BJ (cell line): ENCODE data around the gene LRPAP1. TPM values are rescaled to one million over a fixed set of nuclear protein-coding genes. Genes with fewer than 3 reads are reported as not detected.
A peak's percentile ranks its signal among the peaks of the same experiment; 100 is the strongest.
"Not testable (repeated sequence)": the region's sequence is repeated elsewhere in the genome, so short reads cannot be mapped to it uniquely, and the experiment has no call there.

Experiments
- CTCF ChIA-PET: fragments of 350-600 bp; formaldehyde crosslinking; extraction: SDS; loops from one replicate; lab custom pipeline; 2021; ENCODE audit warnings: antibody characterized with exemption, inconsistent platforms; lab: Yijun Ruan, JAX
- POLR2A ChIA-PET: fragments of 300-600 bp; sonication (Branson Sonifier 250); formaldehyde crosslinking; extraction: SDS; loops from one replicate; lab custom pipeline; 2021; ENCODE audit warnings: antibody characterized with exemption; lab: Charles Lee
- DNase-seq: peaks from one replicate; pipeline ENCODE4 v3.0.0-alpha.2; 2011; ENCODE audit warnings: low read depth
- H3K27me3 ChIP-seq: 2 replicates; pipeline ENCODE4 v1.6.0; 2011; ENCODE audit warnings: low read length; ENCODE audit not compliant: control insufficient read depth, insufficient read depth
- H3K36me3 ChIP-seq: 2 replicates; pipeline ENCODE4 v1.5.1; 2011; ENCODE audit warnings: low read length; ENCODE audit not compliant: control insufficient read depth, insufficient read depth
- H3K4me3 ChIP-seq: 2 replicates; pipeline ENCODE4 v1.5.1; 2011; ENCODE audit warnings: low read depth, mild to moderate bottlenecking, control low read depth, low read length
- CTCF ChIP-seq: IDR thresholded peaks from 2 replicates; pipeline ENCODE4 v1.5.1; 2011; ENCODE audit warnings: low read depth, mild to moderate bottlenecking, control low read depth, inconsistent platforms, low read length, moderate library complexity; ENCODE audit not compliant: insufficient read depth
- polyA minus RNA-seq: library from RNA; depleted of rRNA, polyadenylated mRNA; stranded (reverse); fragments of >200 nt; gene quantifications from 2 replicates; pipeline ENCODE4 v1.2.3, GENCODE V29; 2011; rRNA and poly(A)+ RNA removed
- polyA plus RNA-seq: library from polyadenylated mRNA; depleted of rRNA; stranded (reverse); fragments of >200 nt; gene quantifications from 2 replicates; pipeline ENCODE4 v1.2.3, GENCODE V29; 2011; rRNA removed

The LRPAP1 gene
- polyA plus RNA-seq = 197 and 275 TPM in 2 replicates
- polyA minus RNA-seq = 19.4 and 21.9 TPM in 2 replicates

- peaks cover 11% of the 10 kb centered on the region for H3K36me3 ChIP-seq
- CTCF ChIA-PET = no interaction called here
- POLR2A ChIA-PET = interaction anchor here (0.5 kb wide), 1 partner anchor 308 kb away, joined by 4 read pairs; no protein-coding TSS in a partner anchor
- H3K27me3 ChIP-seq = no peaks in the 10 kb centered on the region
- DNase-seq = peak; percentile 33
- peak within 1 kb of the TSS; percentile 74 for H3K4me3 ChIP-seq
- no peak for TF ChIP-seq CTCF
Measured at GRCh38 chr4:3531879-3532750, at the start of gene LRPAP1. Gene LRPAP1 (minus strand): TSS chr4:3532422. CDS start chr4:3532412, 10 bp downstream.

- H3K36me3 ChIP-seq, H3K27me3 ChIP-seq, DNase-seq, CTCF ChIA-PET, POLR2A ChIA-PET, H3K4me3 ChIP-seq: not testable (repeated sequence)
Measured at GRCh38 chr4:3581334-3582090, 49.3 kb upstream of the LRPAP1 start.

- CTCF ChIA-PET, H3K27me3 ChIP-seq, H3K4me3 ChIP-seq, POLR2A ChIA-PET, DNase-seq, H3K36me3 ChIP-seq: not testable (repeated sequence)
Measured at GRCh38 chr4:3580859-3581258, 48.6 kb upstream of the LRPAP1 start.

GRCh38 chr4:3578527-3579144, 46.4 kb upstream of the LRPAP1 start:
- H3K36me3 ChIP-seq, DNase-seq, H3K27me3 ChIP-seq, POLR2A ChIA-PET, CTCF ChIA-PET, H3K4me3 ChIP-seq: not testable (repeated sequence)

- DNase-seq, H3K4me3 ChIP-seq, H3K27me3 ChIP-seq, CTCF ChIA-PET, H3K36me3 ChIP-seq, POLR2A ChIA-PET: not testable (repeated sequence)
Measured at GRCh38 chr4:3578052-3578451, 45.8 kb upstream of the LRPAP1 start.

GRCh38 chr4:3577208-3577892, 45.1 kb upstream of the LRPAP1 start:
- H3K4me3 ChIP-seq, H3K27me3 ChIP-seq, POLR2A ChIA-PET, CTCF ChIA-PET, DNase-seq, H3K36me3 ChIP-seq: not testable (repeated sequence)

GRCh38 chr4:3576533-3577207, 44.4 kb upstream of the LRPAP1 start:
- H3K27me3 ChIP-seq, H3K36me3 ChIP-seq, DNase-seq, POLR2A ChIA-PET, CTCF ChIA-PET, H3K4me3 ChIP-seq: not testable (repeated sequence)

GRCh38 chr4:3575426-3576369, 43.5 kb upstream of the LRPAP1 start:
- DNase-seq, POLR2A ChIA-PET, H3K27me3 ChIP-seq, H3K4me3 ChIP-seq, CTCF ChIA-PET, H3K36me3 ChIP-seq: not testable (repeated sequence)

GRCh38 chr4:3574865-3575264, 42.6 kb upstream of the LRPAP1 start:
- POLR2A ChIA-PET, H3K4me3 ChIP-seq, H3K36me3 ChIP-seq, DNase-seq, CTCF ChIA-PET, H3K27me3 ChIP-seq: not testable (repeated sequence)

- CTCF ChIA-PET = not testable (repeated sequence)
Measured at GRCh38 chr4:3574346-3574745, 42.1 kb upstream of the LRPAP1 start.

More at GRCh38 chr4:3574346-3574745, 42.1 kb upstream of the LRPAP1 start:
- H3K27me3 ChIP-seq, H3K36me3 ChIP-seq, POLR2A ChIA-PET, H3K4me3 ChIP-seq, DNase-seq: not testable (repeated sequence)
